ENCODE data around the gene STRN. TPM values are rescaled to one million over a fixed set of nuclear protein-coding genes. Genes with fewer than 3 reads are reported as not detected.
"Not testable (repeated sequence)": the region's sequence is repeated elsewhere in the genome, so short reads cannot be mapped to it uniquely, and the experiment has no call there.

The STRN gene
- total RNA-seq, 1 donor from 2014 or later, result 30.9 TPM

DNA sequence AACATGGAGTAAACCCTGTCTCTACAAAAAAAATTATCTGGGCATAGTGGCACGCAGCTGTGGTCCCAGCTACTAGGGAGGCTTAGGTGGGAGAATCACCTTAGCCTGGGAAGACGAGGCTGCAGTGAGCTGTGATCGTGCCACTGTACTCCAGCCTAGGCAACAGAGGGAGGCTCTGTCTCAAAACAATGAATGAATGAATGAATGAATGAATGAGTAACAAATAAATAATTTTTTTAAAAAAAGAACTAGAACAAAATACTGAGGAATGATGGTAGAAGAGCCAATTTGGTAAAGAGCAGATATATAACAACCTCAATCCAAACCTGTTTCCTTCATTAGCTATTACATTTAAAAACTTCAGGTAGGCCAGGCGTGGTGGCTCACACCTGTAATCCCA is 60.1 kb downstream of the STRN start:
- no peak for DNase-seq

- DNase-seq, result no peak
Measured at GRCh38 chr2:36904636-36905035, 61.7 kb downstream of the STRN start.

DNA sequence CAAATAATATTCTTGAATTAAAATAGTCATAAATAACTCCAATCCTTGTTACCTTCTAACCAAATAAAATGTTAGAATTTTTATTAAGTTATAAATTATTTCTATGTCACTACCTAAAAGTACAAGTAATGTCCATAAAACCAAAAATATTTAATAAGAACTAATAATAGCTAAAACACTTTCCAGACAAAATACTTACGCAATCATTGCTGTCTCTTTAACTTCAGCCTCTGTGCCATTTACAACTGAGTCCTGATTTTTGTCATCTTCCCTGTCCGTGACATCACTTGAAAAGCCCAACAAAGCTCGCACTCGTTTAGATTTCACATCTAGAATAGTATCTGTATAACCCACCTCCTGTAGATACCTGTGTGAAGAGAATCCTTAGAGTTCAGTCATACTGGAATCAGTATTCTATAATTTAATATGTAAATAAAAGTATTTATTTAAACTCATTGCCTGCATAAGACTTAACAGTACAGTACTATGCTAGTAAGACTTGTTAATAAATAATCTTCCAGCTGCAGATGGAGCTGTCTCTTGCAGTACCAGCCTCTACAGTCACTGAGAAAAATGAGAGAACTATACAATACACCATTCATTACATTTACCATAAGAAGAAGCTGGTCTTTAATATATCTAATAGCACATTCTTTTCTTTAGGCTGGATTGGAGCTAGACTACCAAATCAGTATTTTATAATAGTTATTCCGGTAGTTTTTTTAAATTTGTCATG is 63.8 kb downstream of the STRN start:
- no peak for DNase-seq

- DNase-seq, result no peak
Measured at GRCh38 chr2:36892805-36893204, 73.5 kb downstream of the STRN start.

DNA sequence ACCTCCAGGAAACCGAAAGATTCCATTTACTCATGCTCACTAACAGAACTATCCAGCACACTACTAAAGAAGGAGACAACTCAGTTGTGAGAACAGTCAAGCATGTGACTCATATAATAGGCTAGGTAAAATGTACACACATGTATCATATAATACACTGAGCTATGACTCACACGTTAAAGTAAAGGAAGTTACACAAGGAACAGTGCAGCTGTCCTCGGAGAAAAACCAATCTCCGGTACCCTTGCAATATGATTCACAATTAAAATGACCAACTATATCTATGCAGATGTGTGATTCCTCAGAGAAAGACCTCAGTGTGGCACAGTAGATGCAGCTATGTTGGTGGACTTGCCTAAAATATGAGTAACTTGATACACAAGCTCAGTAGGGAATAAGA is 76.5 kb downstream of the STRN start:
- no peak for DNase-seq

GRCh38 chr2:36887095-36887494 is 79.2 kb downstream of the STRN start:
- not testable (repeated sequence) for DNase-seq

GRCh38 chr2:36886664-36887063 is 79.7 kb downstream of the STRN start:
- no peak for DNase-seq

DNA sequence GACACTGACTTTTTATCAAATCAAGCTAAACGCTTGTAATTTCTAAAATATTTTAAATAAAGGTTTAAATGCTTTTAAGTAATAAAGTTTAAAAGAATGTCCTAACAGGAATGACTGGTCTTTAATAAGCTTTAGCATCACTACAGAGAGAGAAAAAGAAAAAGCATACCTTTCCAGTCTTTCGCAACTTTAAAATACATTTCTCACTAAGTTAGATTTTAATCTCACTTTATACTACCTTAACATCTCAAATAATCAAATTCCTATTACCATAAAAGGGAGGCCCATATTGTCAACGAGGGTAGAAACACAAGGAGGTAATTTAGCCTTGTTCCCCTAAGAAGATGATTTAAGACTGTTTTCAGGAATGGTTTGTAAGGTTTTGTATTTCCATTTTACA is 80.7 kb downstream of the STRN start:
- DNase-seq, result no peak

- no peak for DNase-seq
Measured at GRCh38 chr2:36882532-36882931, 83.8 kb downstream of the STRN start.

DNA sequence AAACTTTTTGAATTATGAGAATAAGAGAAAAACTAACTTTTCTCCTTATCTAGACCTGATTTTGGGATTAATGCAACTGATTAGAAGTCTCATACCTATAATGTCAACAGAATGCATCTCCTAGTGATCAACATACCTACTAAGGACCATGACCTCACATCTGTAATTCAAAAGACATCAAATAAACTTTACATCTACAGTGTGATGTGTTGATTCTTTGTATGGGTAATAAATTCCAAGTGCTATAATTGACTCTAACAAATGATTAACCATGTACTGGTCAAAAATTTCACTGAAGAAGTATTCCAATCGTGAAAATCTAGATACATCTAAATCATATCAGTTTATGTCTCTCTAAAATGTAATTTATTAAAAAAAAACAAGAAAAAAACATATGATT is 84.5 kb downstream of the STRN start:
- no peak for DNase-seq

DNA sequence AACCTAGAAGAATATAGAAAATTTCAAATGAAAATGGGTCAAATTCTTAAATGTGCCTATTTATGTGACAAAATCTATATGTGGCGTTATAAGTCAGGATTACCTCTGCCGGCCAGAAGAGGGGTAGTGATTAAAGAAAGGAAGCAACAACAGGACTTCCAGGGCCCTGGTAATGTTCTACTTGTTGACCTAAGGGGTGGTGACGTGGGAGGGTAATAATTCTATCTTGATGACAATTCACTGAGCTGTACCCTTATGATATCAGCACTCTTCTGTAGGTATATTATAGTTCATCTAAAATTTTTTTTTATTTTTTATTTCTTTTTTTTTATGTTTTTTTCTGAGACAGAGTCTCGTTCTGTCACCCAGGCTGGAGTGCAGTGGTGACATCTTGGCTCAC is 87.9 kb downstream of the STRN start:
- no peak for DNase-seq

- DNase-seq, result no peak
Measured at GRCh38 chr2:36871068-36871707, 95.1 kb downstream of the STRN start.

DNA sequence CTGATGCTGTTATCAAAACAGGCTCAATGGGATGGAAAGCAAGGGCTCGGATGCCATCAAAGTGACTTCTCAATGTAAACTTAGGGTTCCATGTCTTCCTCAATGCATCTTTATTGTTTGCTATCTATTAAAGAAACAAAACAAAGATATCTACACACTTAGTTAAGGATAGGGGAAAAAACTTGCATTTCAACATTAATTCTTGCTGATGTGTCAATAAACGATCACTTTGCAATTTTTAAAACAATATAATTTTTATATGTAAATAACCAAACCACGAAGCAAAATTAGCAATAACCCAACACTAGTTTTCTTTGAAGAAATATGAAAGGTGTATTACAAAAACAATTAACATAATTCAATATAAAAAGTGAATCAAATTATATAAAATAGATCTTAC is 96.7 kb downstream of the STRN start:
- no peak for DNase-seq

- no peak for DNase-seq
Measured at GRCh38 chr2:36861896-36862295, 104.4 kb downstream of the STRN start.

DNA sequence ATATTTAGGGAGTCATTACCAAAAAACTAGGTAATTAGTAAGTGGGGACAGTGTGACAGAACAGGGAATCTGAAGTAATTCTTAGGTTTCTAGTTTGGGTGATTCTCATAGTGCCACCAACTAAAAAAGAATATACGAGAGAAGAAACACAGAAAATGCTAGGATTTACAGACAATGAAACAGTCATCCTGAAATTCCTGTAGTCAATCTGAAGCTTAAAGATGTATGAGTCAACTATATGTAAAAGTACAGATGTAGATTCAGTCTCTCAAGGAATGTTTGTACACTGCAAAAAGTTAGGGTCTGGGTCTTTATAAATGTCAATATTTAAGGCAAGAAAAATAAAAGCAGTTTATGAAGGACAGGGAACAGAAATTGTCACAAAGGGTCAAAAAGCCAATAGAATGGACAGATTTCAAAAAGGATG is 107.0 kb downstream of the STRN start:
- no peak for DNase-seq

DNA sequence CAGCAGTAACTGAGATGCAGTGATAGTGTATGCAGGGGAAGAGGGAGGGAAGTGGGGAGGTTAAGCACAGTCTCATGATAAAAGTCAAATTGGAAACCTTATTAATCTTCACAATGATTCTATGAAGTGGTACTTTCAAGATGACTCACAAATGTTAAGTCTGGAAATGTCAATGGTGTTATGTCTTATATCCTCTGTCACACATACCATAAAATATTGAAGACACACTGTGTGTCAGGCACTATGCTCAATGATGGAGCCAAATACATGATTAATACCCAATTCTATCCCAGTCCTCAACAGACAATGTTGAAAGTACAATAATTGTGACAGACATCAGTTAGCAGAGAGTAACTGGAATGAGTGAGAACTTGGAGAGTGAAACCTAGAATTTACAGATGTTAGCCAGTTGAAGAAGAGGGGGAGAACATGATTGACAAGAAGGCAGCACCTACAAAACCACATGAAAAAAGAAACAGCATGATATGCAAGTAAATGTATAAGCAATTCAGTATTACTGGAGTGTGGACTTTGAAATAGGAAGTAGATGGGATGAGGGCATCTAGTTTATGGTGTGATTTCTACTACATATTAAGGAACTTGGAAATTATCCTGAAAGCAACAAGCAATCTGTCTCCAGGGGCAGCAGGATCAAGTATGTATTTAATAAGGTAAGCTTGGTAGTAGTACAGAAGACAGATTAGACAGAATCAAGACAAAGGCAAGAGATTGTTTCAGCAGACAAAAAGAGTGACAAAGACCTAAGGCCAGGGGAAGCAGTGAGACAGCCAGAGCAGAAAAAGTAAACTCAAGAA is 107.6 kb downstream of the STRN start:
- no peak for DNase-seq

DNA sequence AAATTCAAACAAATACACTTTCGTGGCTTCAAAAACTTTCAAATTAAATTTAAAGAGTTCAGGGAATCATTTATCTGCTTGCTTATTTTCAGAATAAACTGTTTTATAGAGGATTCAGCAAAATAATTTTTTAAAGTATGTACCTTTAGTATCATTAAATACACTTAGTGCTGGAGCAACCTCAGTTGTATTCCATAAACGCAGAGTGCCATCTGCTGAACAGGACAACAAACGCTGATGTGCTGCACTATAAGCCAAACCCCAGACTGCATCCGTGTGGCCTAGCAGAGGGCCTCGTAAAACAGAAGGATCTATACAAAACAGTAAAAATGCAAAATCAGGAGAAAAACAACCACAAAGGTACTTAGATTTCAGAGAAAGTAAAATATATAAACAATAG is 108.6 kb downstream of the STRN start:
- DNase-seq, result no peak

- DNase-seq, result no peak
Measured at GRCh38 chr2:36855429-36855828, 110.9 kb downstream of the STRN start.

DNA sequence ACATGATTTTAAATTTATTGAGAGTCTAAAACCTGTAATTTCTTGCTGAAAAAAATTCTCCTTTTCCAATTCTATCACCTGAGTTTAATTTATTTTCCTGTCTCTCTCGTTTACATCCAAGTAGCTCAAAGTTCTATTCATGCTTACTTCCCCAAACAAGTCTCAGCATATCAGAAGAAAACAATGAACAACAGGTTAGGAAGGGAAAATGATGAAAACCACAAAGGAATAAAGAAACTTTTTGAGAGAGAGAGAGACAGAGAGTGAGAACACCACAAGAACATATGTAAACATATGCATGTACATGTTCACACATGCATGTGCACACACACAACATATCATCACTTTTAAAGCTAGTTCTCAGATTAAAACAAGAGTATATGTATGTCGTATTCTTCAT is 112.1 kb downstream of the STRN start:
- DNase-seq, result no peak

DNA sequence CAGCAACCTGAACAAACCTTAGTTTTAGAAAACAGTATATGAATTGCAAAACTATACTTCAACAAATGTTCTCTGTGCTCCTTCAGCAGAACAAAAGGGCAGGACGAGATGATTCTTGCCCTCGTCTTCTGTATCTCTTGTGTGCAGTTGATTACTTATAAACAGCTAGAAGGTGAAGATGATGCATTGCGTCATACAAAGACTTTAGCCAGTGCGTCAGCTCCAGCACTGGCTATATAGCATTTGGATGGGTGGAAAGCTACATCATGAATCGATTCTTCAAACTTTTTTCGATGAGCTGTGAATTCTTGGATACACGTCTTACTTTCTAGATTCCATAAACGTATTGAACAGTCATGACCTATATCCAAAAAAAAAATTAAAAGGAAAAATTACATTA is 117.1 kb downstream of the STRN start:
- no peak for DNase-seq

DNA sequence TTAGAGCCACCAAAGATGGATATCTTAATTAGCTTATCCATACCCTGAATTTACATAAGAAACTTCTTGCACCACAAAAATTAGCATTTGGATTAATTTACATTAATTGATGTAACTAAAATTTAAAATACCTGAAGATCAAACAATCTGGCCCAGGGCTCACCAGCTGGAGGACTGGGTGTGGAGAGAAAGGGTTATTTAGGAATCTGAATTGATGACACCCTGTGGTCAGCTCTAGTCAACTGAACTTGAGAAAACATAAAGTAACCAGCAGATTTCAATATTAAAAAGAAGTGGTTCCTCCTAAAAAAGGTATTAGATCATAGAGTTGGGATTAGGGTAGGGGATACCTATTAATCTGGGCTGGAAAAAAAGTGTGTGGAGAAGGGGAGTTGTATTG is 122.5 kb downstream of the STRN start:
- DNase-seq, result no peak

GRCh38 chr2:36839976-36840617 is 126.2 kb downstream of the STRN start:
- no peak for DNase-seq
